Thoracic aorta (tissue), 2 donors: ENCODE data around the gene PCTP. TPM values are rescaled to one million over a fixed set of nuclear protein-coding genes. Genes with fewer than 3 reads are reported as not detected.

Source experiments
- ATAC-seq: fragments of 150-250 bp; one replicate; pipeline ENCODE4 v1.8.0; 2017; ENCODE audit warnings: low read depth; ENCODE audit not compliant: insufficient number of reproducible peaks, low FRiP score
- DNase-seq: peaks from one replicate; pipeline ENCODE4 v3.0.0-alpha.2; 2020; ENCODE audit warnings: low spot score
- H3K27ac ChIP-seq, 2 donors: fragments of 200-600 bp; sonication (generic); 1 replicate in 1 of 2; 2 replicates in 1 of 2; pipeline ENCODE4 v1.5.1; 2016; ENCODE audit warnings: mild to moderate bottlenecking in 2 of 2, moderate library complexity in 2 of 2
- H3K27me3 ChIP-seq: fragments of 200-600 bp; sonication (generic); replicated peaks from 2 replicates; pipeline ENCODE4 v1.6.0; 2016; ENCODE audit warnings: mild to moderate bottlenecking; ENCODE audit not compliant: insufficient read depth
- H3K36me3 ChIP-seq: fragments of 200-600 bp; sonication (generic); one replicate; pipeline ENCODE4 v1.5.1; 2016
- H3K4me1 ChIP-seq, 2 donors: fragments of 200-600 bp; sonication (generic); 1 replicate in 1 of 2; 2 replicates in 1 of 2; pipeline versions ENCODE4 v1.5.1 to v1.6.0; 2016; ENCODE audit warnings: low read depth in 2 of 2, mild to moderate bottlenecking in 1 of 2; ENCODE audit not compliant: control insufficient read depth in 1 of 2
- H3K4me3 ChIP-seq: fragments of 200-600 bp; sonication (generic); 2 replicates; pipeline ENCODE4 v1.5.1; 2016; ENCODE audit warnings: mild to moderate bottlenecking
- H3K9me3 ChIP-seq: fragments of 200-600 bp; sonication (generic); 2 replicates; pipeline ENCODE4 v1.5.1; 2016
- CTCF ChIP-seq: fragments of 200-600 bp; sonication (generic); IDR thresholded peaks from one replicate; pipeline ENCODE4 v1.5.1; 2019; ENCODE audit warnings: antibody characterized with exemption
- total RNA-seq, 2 donors: library from RNA; depleted of rRNA; stranded (reverse); fragments of >200 nt; gene quantifications; one replicate each; pipeline versions ENCODE4 v1.1.0 to v1.2.3, GENCODE V29; 2016

PCTP gene
- total RNA-seq, 2 donors from 2014 or later, result 11.9 to 13.3 TPM

- TF ChIP-seq CTCF, result no peak
- Histone ChIP-seq H3K9me3 (no peaks in the 10 kb centered on the region), H3K4me3 (no peak overlapping the region), H3K27ac (no peak overlapping the region), H3K27me3 (no peaks in the 10 kb centered on the region), H3K36me3 (no peaks in the 10 kb centered on the region), H3K4me1 (peaks cover 8 to 14% of the 10 kb centered on the region in 2 donors)
- no peak for ATAC-seq
- no peak for DNase-seq
Measured at GRCh38 chr17:55756689-55757088, 5.8 kb downstream of the PCTP start.

- Histone ChIP-seq H3K36me3 (no peaks in the 10 kb centered on the region), H3K27me3 (no peaks in the 10 kb centered on the region), H3K4me3 (no peak overlapping the region), H3K9me3 (no peaks in the 10 kb centered on the region), H3K4me1 (peaks cover 0 to 6% of the 10 kb centered on the region in 2 donors), H3K27ac (no peak overlapping the region)
- ATAC-seq, result no peak
- no peak for DNase-seq
- TF ChIP-seq CTCF, result no peak
Measured at GRCh38 chr17:55757659-55758058, 6.8 kb downstream of the PCTP start.

- no peaks in the 10 kb centered on the region for H3K27me3 ChIP-seq
- H3K9me3 ChIP-seq, result no peaks in the 10 kb centered on the region
- DNase-seq (no peak), ATAC-seq (no peak)
- no peak for TF ChIP-seq CTCF
- H3K36me3 ChIP-seq, result no peaks in the 10 kb centered on the region
- H3K27ac ChIP-seq, result no peak overlapping the region
- peaks cover 0 to 3% of the 10 kb centered on the region in 2 donors for H3K4me1 ChIP-seq
- H3K4me3 ChIP-seq, result no peak overlapping the region
Measured at GRCh38 chr17:55758171-55758570, 7.3 kb downstream of the PCTP start.

- DNase-seq (no peak), ATAC-seq (no peak)
- Histone ChIP-seq H3K4me1 (peaks cover 0 to 3% of the 10 kb centered on the region in 2 donors), H3K27me3 (no peaks in the 10 kb centered on the region), H3K9me3 (no peaks in the 10 kb centered on the region), H3K27ac (no peak overlapping the region), H3K4me3 (no peak overlapping the region), H3K36me3 (no peaks in the 10 kb centered on the region)
- TF ChIP-seq CTCF, result no peak
Measured at GRCh38 chr17:55760643-55761355, 9.9 kb downstream of the PCTP start.

- DNase-seq (no peak), ATAC-seq (no peak)
- no peak for TF ChIP-seq CTCF
- H3K27ac ChIP-seq, result no peak overlapping the region
- H3K9me3 ChIP-seq, result no peaks in the 10 kb centered on the region
- H3K4me1 ChIP-seq, result peaks cover 0 to 3% of the 10 kb centered on the region in 2 donors
- no peak overlapping the region for H3K4me3 ChIP-seq
- no peaks in the 10 kb centered on the region for H3K27me3 ChIP-seq
- H3K36me3 ChIP-seq, result no peaks in the 10 kb centered on the region
Measured at GRCh38 chr17:55762086-55762858, 11.4 kb downstream of the PCTP start.
